Activated CD8-positive, alpha-beta memory T cell treated with anti-CD3 and anti-CD28 coated beads for 48 hours (primary cell): ENCODE measurements around the gene SIRT4.
"Not testable (repeated sequence)": the region's sequence is repeated elsewhere in the genome, so short reads cannot be mapped to it uniquely, and the experiment has no call there.

Experiments used
- DNase-seq, 3 experiments: peaks; one replicate each; pipeline ENCODE4 v3.0.0-alpha.2; 2020; ENCODE audit warnings: low read depth in 2 of 3, low spot score in 2 of 3

SIRT4 gene

GRCh38 chr12:120301962-120302815 lies at the start of gene SIRT4:
SIRT4 (plus strand) TSS chr12:120302321; CDS start chr12:120303562, 1,241 bp downstream.
- DNase-seq: peak; percentile 44 to 77 (median 54)

- not testable (repeated sequence) for DNase-seq
These were observed 48.8 kb upstream of the SIRT4 start for GRCh38 chr12:120253313-120253712.

- no peak for DNase-seq
These were observed 47.3 kb upstream of the SIRT4 start for GRCh38 chr12:120254809-120255208.

GRCh38 chr12:120257041-120257821 lies 44.9 kb upstream of the SIRT4 start:
- DNase-seq: no peak

- no peak for DNase-seq
These were observed 43.7 kb upstream of the SIRT4 start for GRCh38 chr12:120258323-120258896.

- DNase-seq: no peak
These were observed 42.5 kb upstream of the SIRT4 start for GRCh38 chr12:120259418-120260202.

- DNase-seq: no peak
These were observed 41.5 kb upstream of the SIRT4 start for GRCh38 chr12:120260607-120261006.

GRCh38 chr12:120261951-120262851 lies 39.9 kb upstream of the SIRT4 start:
- no peak for DNase-seq

GRCh38 chr12:120262852-120263747 lies 39.0 kb upstream of the SIRT4 start:
- DNase-seq: no peak

GRCh38 chr12:120263748-120264085 lies 38.4 kb upstream of the SIRT4 start:
- no peak for DNase-seq

- DNase-seq: no peak
These were observed 37.8 kb upstream of the SIRT4 start for GRCh38 chr12:120264086-120264903.

- no peak for DNase-seq
These were observed 37.1 kb upstream of the SIRT4 start for GRCh38 chr12:120264904-120265472.

- DNase-seq: peak; percentile 80 to 92 (median 86)
These were observed 36.5 kb upstream of the SIRT4 start, which contains the start of gene PXN for GRCh38 chr12:120265473-120266179. PXN (minus strand) TSS chr12:120265730; CDS start chr12:120265629, 101 bp downstream.

GRCh38 chr12:120266180-120266870 lies 35.8 kb upstream of the SIRT4 start:
- no peak for DNase-seq

GRCh38 chr12:120267736-120268135 lies 34.4 kb upstream of the SIRT4 start:
- no peak for DNase-seq

- no peak for DNase-seq
These were observed 25.4 kb upstream of the SIRT4 start for GRCh38 chr12:120276734-120277133.
